HUES64 (cell line): ENCODE data around the gene SUMO3.
"Not testable (repeated sequence)": the region's sequence is repeated elsewhere in the genome, so short reads cannot be mapped to it uniquely, and the experiment has no call there.

Source experiments
- H3K27ac ChIP-seq: 2 replicates; pipeline ENCODE4 v1.7.0; 2013; ENCODE audit warnings: low read depth, low read length, inconsistent platforms
- H3K27me3 ChIP-seq: 2 replicates; pipeline ENCODE4 v1.6.1; 2013; ENCODE audit warnings: mild to moderate bottlenecking, low read length; ENCODE audit not compliant: insufficient read depth
- H3K36me3 ChIP-seq: 2 replicates; pipeline ENCODE4 v1.6.1; 2013; ENCODE audit warnings: mild to moderate bottlenecking, low read length; ENCODE audit not compliant: insufficient read depth
- H3K4me1 ChIP-seq: 2 replicates; pipeline ENCODE4 v1.6.1; 2013; ENCODE audit warnings: mild to moderate bottlenecking, low read length, moderate library complexity; ENCODE audit not compliant: insufficient read depth
- H3K4me3 ChIP-seq: 2 replicates; pipeline ENCODE4 v1.5.1; 2013; ENCODE audit warnings: mild to moderate bottlenecking, low read length, moderate library complexity
- H3K9ac ChIP-seq: 2 replicates; pipeline ENCODE4 v1.6.1; 2013; ENCODE audit warnings: mild to moderate bottlenecking, low read depth, low read length
- H3K9me3 ChIP-seq: 2 replicates; pipeline ENCODE4 v1.6.1; 2013; ENCODE audit warnings: low read depth, low read length; ENCODE audit not compliant: insufficient read depth
- WGBS: fragments of 150-250, 120-280 bp; methylation state at CpG from one replicate; pipeline ENCODE4 v1.1.7; 2013; ENCODE audit warnings: missing lambda C conversion rate; 5-methylcytosine and 5-hydroxymethylcytosine counted together

The SUMO3 gene

DNA sequence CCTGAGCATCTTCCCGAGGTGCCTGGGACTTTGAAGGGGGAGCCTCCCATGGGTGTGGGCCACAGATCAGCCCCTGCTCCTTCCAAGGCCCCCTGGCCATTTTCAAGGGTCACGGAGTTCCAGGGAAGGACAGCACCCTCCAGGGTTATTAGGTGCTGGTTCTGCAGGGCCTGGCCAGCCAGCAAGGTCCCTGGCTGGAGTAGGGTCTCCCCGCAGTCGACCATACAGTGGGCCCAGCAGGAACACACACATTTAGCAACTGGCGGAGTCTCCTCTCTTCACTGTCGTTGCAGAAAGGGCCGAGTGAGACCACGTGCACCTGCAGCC, 17.7 kb upstream of the SUMO3 start:
- H3K36me3 ChIP-seq = no peaks in the 10 kb centered on the region
- H3K4me1 ChIP-seq = no peaks in the 10 kb centered on the region
- no peaks in the 10 kb centered on the region for H3K9me3 ChIP-seq
- no peak overlapping the region for H3K27ac ChIP-seq
- no peak overlapping the region for H3K9ac ChIP-seq
- H3K4me3 ChIP-seq = no peak overlapping the region
- 89% methylated on average over 5 of the region's 8 CpGs for WGBS
- H3K27me3 ChIP-seq = no peaks in the 10 kb centered on the region

GRCh38 chr21:44834951-44835646, 17.2 kb upstream of the SUMO3 start:
- 92% methylated on average over 29 of the region's 29 CpGs for WGBS
- no peaks in the 10 kb centered on the region for H3K4me1 ChIP-seq
- H3K27me3 ChIP-seq = no peaks in the 10 kb centered on the region

DNA sequence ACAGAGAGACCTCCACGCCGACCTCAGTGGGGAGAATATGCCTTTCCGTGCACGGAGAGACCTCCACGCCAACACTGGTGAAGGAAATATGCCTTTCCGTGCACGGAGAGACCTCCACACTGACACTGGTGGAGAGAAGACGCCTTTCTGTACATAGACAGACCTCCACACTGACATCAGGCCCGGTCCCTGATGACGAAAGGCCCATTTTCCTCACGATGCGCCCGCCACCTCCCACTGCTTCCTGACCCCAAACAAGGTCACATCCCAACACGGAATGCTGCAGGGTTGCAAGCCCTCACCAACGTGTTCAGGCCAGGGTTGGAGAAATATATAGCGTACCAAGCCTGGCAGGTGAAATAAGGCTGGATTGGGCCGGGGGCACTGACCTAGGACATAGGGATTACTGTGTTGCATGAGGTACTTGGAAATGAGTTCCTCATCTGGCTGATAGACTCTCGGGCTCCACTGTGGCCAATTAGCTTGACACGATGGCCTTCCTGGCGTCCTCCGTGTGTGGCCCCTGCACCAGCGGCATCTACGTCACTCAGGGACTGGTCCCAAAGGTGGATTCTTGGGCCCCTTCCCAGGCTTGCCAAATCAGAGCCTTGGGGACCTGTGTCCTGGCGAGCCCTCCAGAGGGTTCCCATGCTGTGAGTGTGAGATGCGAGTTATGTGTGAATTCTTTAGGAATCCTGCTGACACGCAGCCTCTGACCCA, 16.5 kb upstream of the SUMO3 start:
- Histone ChIP-seq H3K27me3 (no peaks in the 10 kb centered on the region), H3K4me1 (no peaks in the 10 kb centered on the region), H3K9ac (no peak overlapping the region), H3K4me3 (no peak overlapping the region), H3K9me3 (peaks cover under 1% of the 10 kb centered on the region), H3K36me3 (no peaks in the 10 kb centered on the region), H3K27ac (no peak overlapping the region)
- 90% methylated on average over 26 of the region's 26 CpGs for WGBS

More at GRCh38 chr21:44834951-44835646, 17.2 kb upstream of the SUMO3 start:
- Histone ChIP-seq H3K27ac (no peak overlapping the region), H3K36me3 (no peaks in the 10 kb centered on the region), H3K9ac (no peak overlapping the region), H3K4me3 (no peak overlapping the region), H3K9me3 (no peaks in the 10 kb centered on the region; the same call in 1 of the 2 replicates)

DNA sequence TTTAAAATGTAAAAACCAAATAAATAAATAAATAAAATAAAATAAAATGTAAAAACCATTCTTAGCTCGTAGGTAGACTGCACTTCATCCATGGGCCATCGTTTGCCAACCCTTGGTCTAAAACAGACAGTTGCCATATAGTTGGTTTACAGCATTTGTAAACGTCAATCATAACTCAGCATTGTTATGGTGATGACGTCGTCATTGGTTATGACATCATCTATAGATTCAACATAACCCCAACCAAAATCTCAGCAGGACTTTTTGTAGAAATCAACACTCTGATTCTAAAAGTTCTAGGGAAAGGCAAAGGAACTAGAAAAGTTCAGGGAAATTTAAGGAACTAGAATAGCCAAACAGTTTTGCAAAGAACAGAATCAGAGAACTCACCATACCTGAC, 15.8 kb upstream of the SUMO3 start:
- Histone ChIP-seq H3K27me3 (no peaks in the 10 kb centered on the region), H3K36me3 (no peaks in the 10 kb centered on the region), H3K4me3 (no peak overlapping the region), H3K4me1 (no peaks in the 10 kb centered on the region), H3K9ac (no peak overlapping the region), H3K9me3 (peaks cover 8% of the 10 kb centered on the region), H3K27ac (no peak overlapping the region)
- 98% methylated on average over 5 of the region's 5 CpGs for WGBS

DNA sequence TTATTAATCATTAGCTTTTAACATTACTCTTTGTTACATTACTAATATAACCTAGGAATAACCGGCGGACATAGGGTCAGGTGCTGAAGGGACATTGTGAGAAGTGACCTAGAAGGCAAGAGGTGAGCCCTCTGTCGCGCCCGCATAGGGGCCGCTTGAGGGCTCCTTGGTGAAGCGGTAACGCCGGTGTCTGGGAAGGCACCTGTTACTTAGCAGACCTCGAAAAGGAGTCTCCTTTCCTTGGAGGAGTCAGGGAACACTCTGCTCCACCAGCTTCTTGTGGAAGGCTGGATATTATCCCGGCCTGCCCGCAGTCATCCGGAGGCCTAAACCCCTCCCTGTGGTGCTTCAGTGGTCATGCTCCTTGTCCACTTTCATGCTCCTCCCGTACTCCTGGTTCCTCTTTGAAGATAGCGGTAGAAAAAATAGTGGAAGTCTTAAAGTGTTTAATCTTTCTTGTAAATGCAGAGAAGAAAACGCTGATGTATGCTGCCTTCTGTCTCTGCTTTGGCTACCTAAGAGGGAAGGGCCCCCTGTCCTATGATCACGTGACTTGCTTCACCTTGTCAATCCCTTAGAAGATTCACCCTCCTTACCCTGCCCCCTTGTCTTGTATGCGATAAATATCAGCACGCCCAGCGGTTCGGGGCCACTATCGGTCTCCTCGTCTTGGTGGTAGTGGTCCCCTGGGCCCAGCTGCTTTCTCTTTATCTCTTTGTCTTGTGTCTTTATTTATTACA, 14.8 kb upstream of the SUMO3 start:
- WGBS = 94% methylated on average over 23 of the region's 23 CpGs
- not testable (repeated sequence) for H3K27ac ChIP-seq, H3K36me3 ChIP-seq, H3K4me3 ChIP-seq, H3K27me3 ChIP-seq, H3K9ac ChIP-seq, H3K4me1 ChIP-seq
- peaks cover 17% of the 10 kb centered on the region for H3K9me3 ChIP-seq

DNA sequence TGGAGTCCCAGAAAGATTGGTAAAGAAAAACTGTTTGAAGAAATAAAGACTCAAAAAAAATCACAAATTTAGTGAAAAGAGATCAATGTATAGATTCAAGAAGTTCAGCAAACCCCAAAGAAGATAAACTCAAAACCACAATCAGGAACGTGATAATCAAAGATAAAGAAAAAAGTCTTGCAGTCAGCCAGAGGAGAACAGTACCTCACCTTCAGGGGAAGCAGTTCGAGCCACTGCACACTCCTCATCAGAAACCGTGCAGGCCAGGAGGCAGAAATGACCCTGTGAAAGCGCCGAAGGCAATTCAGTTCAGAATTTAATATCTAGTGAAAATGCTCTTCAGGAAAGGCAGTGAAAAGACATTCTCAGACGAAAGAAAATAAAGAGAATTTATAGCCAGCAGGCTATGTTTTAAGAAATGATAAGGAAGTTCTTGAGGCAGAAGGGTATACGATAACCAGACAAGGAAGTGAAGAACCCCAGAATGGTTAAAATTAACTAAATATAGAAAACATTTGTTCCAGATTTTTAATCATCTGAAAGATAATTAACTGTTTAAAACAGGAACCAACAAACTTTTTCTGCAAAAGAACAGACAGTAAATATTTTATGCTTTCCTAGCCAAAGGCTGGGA, 13.5 kb upstream of the SUMO3 start:
- Histone ChIP-seq H3K4me1 (no peaks in the 10 kb centered on the region), H3K36me3 (no peaks in the 10 kb centered on the region), H3K4me3 (no peak overlapping the region), H3K27ac (no peak overlapping the region), H3K9ac (no peak overlapping the region), H3K27me3 (no peaks in the 10 kb centered on the region), H3K9me3 (peaks cover 24% of the 10 kb centered on the region)
- WGBS = 90% methylated on average over 7 of the region's 7 CpGs

GRCh38 chr21:44829507-44830092, 11.7 kb upstream of the SUMO3 start:
- Histone ChIP-seq H3K36me3 (no peaks in the 10 kb centered on the region), H3K4me1 (no peaks in the 10 kb centered on the region), H3K27me3 (no peaks in the 10 kb centered on the region), H3K4me3 (no peak overlapping the region), H3K9ac (no peak overlapping the region), H3K27ac (no peak overlapping the region), H3K9me3 (peaks cover 27% of the 10 kb centered on the region)
- 81% methylated on average over 2 of the region's 2 CpGs for WGBS

DNA sequence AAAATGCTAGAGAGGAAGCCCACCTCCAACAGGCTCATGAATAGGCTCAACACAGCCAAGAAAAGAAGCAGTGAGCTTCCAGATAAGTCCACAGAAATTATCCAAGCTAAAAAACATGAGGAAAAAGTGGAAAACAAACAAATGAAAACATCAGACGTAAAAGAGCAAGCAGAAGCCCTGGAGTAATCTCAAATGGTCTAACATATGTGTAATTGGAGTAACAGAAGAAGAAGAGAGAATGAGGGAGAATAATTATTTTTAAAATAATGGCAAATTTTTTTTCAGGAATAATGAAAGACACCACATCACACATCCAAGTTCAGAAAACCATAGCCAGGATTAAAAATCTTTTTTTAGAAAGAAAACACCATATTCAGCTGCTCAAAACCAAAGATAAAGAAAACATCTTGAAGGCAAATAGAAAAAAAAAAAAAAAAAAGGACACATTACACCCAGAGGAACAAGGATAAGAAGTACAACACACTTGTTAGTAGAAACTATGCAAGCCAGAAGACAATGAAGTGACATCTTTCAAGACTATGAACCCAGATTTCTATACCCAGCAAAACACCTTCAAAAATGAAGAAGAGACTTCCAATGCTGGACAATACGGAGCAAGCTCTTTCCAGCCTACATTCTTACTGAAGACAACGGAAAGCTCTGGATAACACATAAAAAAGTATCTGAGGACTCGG, 10.6 kb upstream of the SUMO3 start:
- Histone ChIP-seq H3K4me1 (no peaks in the 10 kb centered on the region), H3K27ac (no peak overlapping the region), H3K9me3 (peaks cover 31% of the 10 kb centered on the region), H3K4me3 (no peak overlapping the region), H3K9ac (no peak overlapping the region), H3K27me3 (no peaks in the 10 kb centered on the region), H3K36me3 (no peaks in the 10 kb centered on the region)
- WGBS = 90% methylated on average over 4 of the region's 4 CpGs

DNA sequence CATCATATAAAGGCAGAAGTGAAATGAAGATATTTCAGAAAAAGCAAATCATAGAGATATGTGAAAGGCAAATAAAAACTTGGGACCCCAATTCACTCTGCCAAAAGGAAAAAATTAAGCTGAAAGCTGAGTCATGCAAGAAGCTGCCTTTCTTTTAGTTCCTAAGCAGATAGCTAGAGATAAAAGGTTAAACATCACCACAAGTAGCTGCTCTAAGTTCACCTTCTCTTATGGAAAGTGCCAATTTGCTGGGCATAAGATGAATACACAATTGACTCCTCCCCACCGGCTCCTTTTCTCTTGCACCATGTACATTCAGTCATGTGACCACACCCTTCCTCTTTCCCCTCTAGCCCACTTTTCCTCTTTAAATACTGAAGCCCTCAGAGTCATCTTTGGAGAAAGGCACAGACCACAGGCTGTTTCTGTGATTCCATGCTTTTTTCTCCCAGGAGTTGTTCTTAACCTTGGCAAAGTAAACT, 5.4 kb upstream of the SUMO3 start:
- Histone ChIP-seq H3K4me1 (no peaks in the 10 kb centered on the region), H3K9me3 (peaks cover 49% of the 10 kb centered on the region)

DNA sequence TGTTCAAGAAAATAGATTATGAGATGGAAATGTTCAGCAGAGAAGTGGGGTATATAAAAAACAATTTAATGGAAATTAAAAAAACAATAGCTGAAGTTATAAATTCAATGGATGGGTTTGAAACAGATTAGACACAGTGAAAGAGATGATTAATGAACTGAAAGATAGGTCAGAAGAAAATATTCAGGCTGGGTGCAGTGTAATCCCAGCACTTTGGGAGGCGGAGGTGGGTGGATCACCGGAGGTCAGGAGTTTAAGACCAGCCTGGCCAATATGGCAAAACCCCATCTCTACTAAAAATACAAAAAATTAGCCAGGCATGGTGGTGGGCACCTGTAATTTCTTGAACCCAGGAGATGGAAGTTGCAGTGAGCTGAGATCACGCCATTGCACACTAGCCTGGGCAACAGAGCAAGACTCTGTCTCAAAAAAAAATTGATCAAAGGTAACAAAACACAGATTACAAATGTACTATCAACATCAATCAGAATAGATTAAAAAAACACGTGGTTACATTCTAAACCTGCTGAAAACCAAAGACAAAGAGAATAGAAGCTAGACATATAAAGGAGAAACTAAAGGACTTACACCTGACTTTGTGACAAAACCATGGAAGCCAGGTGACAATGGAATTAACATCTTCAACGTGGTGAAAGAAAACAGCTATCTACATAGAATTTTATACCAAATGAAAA, 4.8 kb upstream of the SUMO3 start:
- Histone ChIP-seq H3K4me1 (no peaks in the 10 kb centered on the region), H3K9ac (no peak overlapping the region), H3K36me3 (no peaks in the 10 kb centered on the region), H3K4me3 (no peak overlapping the region), H3K9me3 (peaks cover 43% of the 10 kb centered on the region), H3K27ac (no peak overlapping the region), H3K27me3 (peaks cover 5% of the 10 kb centered on the region; the same call in 1 of the 2 replicates)
- 69% methylated on average over 4 of the region's 5 CpGs for WGBS

More for the DNA sequence above, 5.4 kb upstream of the SUMO3 start:
- Histone ChIP-seq H3K27me3 (peaks cover 5% of the 10 kb centered on the region; the same call in 1 of the 2 replicates), H3K4me3 (no peak overlapping the region), H3K9ac (no peak overlapping the region), H3K36me3 (no peaks in the 10 kb centered on the region), H3K27ac (no peak overlapping the region)
- WGBS = 86% methylated on average over 1 of the region's 1 CpG
